ENCODE results near the gene TBCD.

GRCh38 chr17:82848022-82848592 is 96.2 kb downstream of the TBCD start:
- TF ChIP-seq CTCF (conservative IDR thresholded peaks at IDR 0.05 in 1 of 2, IDR thresholded peaks at IDR 0.05 in 1 of 2; ENCODE audit: extremely low read depth in 1 of 2, insufficient read depth in 1 of 2, low read depth in 1 of 2, low read length in 2 of 2) (no peak), EZH2 (IDR thresholded peaks at IDR 0.05; ENCODE audit: borderline replicate concordance, low read length) (no peak)

All from mammary epithelial cell (primary cell).